Esophagus muscularis mucosa (tissue), 3 donors: ENCODE results near the gene EBLN2.

Source experiments
- CTCF ChIP-seq, 3 experiments: fragments of 200-600 bp in 2 of 3; fragments of 450-650 bp in 1 of 3; sonication (generic) in 2 of 3; IDR thresholded peaks; one replicate each; pipeline ENCODE4 v1.5.1; 2017 to 2019; ENCODE audit warnings: antibody characterized with exemption in 3 of 3, mild to moderate bottlenecking in 2 of 3, moderate library complexity in 1 of 3
- POLR2AphosphoS5 ChIP-seq, 2 donors: sonication (generic); formaldehyde crosslinking; IDR thresholded peaks; one replicate each; pipeline ENCODE4 v1.6.1; 2017; ENCODE audit warnings: antibody characterized with exemption in 2 of 2

- no peak for TF ChIP-seq CTCF (IDR thresholded peaks at IDR 0.05)
- no peak for TF ChIP-seq POLR2AphosphoS5 (IDR thresholded peaks at IDR 0.05)
These were observed 36.6 kb downstream of the EBLN2 start for GRCh38 chr3:73098026-73098425.
